ENCODE results near the gene MYL9. TPM values are rescaled to one million over a fixed set of nuclear protein-coding genes. Genes with fewer than 3 reads are reported as not detected.
"Not testable (repeated sequence)": the region's sequence is repeated elsewhere in the genome, so short reads cannot be mapped to it uniquely, and the experiment has no call there.

The MYL9 gene
- total RNA-seq, 1 donor from 2014 or later = 128 TPM

DNA sequence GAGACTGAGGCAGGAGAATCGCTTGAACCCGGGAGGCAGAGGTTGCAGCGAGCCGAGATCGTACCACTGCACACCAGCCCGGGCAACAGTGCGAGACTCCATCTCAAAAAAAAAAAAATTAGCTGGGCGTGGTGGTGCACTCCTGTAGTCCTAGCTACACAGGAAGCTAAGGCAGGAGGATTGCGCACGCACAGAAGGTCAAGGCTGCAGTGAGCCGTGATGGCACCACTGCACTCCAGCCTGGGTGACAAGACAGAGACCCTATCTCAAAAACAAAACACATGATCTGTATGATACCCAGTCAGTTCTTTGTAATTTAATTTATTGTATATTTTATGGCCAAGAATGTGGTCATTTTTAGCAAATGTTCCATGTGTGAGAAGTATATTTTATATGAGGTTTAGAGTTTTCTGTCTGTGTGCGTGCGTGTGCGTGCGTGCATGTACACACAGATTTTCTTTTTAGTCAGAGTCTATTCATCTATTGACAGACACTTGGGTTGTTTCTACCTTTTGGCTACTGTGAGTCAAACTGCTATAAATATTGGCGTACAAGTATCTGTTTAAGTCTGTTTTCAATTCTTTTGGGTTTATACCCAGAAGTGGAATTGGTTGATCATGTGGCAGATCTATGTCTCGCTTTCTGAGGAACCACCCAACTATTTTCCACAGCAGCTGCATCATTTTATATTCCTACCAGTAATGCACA lies 22.2 kb upstream of the MYL9 start:
- no peaks in the 10 kb centered on the region for H3K4me1 Mint-ChIP-seq (ENCODE audit: unreplicated experiment)
- no peak overlapping the region for H3K27ac Mint-ChIP-seq (ENCODE audit: unreplicated experiment)
- no peak for DNase-seq (ENCODE audit: low spot score)
- peaks cover 30% of the 10 kb centered on the region for H3K36me3 Mint-ChIP-seq (ENCODE audit: low read depth, unreplicated experiment)
- no peak overlapping the region for H3K4me3 Mint-ChIP-seq (ENCODE audit: unreplicated experiment)
- TF ChIP-seq, protein P1, sequence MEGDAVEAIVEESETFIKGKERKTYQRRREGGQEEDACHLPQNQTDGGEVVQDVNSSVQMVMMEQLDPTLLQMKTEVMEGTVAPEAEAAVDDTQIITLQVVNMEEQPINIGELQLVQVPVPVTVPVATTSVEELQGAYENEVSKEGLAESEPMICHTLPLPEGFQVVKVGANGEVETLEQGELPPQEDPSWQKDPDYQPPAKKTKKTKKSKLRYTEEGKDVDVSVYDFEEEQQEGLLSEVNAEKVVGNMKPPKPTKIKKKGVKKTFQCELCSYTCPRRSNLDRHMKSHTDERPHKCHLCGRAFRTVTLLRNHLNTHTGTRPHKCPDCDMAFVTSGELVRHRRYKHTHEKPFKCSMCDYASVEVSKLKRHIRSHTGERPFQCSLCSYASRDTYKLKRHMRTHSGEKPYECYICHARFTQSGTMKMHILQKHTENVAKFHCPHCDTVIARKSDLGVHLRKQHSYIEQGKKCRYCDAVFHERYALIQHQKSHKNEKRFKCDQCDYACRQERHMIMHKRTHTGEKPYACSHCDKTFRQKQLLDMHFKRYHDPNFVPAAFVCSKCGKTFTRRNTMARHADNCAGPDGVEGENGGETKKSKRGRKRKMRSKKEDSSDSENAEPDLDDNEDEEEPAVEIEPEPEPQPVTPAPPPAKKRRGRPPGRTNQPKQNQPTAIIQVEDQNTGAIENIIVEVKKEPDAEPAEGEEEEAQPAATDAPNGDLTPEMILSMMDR (IDR thresholded peaks at IDR 0.05; ENCODE audit: unreplicated experiment) = no peak
- no peaks in the 10 kb centered on the region for H3K9me3 Mint-ChIP-seq (ENCODE audit: unreplicated experiment)
- H3K27me3 Mint-ChIP-seq (ENCODE audit: unreplicated experiment) = no peaks in the 10 kb centered on the region

DNA sequence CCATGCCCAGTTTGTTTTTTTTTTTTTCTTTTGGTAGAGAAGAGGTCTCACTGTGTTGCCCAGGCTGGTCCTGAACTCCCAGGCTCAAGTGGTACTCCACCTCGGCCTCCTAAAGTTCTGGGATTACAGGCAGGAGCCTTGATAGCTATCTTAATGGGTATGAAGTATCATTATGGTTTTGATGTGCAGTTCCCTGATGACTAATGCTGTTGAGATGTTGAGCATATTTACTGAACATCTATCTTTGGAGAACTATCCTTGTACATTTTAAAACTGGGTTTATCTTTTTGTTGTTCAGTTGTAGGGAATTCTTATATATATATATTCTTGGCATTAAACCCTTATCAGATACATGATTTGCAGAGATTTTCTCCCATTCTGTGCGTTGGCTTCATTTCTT lies 21.4 kb upstream of the MYL9 start:
- no peak for DNase-seq (ENCODE audit: low spot score)
- peak overlapping the region; percentile 52 for H3K4me3 Mint-ChIP-seq (ENCODE audit: unreplicated experiment)
- H3K9me3 Mint-ChIP-seq (ENCODE audit: unreplicated experiment) = no peaks in the 10 kb centered on the region
- no peak overlapping the region for H3K27ac Mint-ChIP-seq (ENCODE audit: unreplicated experiment)
- H3K36me3 Mint-ChIP-seq (ENCODE audit: low read depth, unreplicated experiment) = peaks cover 30% of the 10 kb centered on the region
- H3K4me1 Mint-ChIP-seq (ENCODE audit: unreplicated experiment) = no peaks in the 10 kb centered on the region
- TF ChIP-seq, protein P1 (IDR thresholded peaks at IDR 0.05; ENCODE audit: unreplicated experiment) = no peak
- no peaks in the 10 kb centered on the region for H3K27me3 Mint-ChIP-seq (ENCODE audit: unreplicated experiment)

DNA sequence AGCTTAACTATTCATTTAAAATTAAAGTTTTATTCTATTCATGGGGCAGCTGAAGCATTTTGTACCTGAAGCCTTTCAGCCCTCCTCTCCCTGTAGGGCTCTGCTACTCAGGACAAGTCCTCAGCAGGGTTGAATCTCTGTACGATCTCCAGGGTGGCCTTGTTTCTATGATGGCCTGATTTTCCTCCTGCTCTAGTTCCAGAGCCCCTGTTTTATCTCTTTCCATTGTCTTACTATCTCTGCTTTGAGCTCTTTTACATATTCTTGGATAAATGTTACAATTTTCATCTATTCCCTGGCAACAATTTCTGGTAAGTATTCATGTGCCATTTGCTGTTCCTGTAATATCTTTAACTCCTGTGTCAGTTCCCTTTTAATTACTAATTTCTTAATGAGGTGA lies 19.8 kb upstream of the MYL9 start:
- Mint-ChIP-seq H3K27me3 (ENCODE audit: unreplicated experiment) (no peaks in the 10 kb centered on the region), H3K36me3 (ENCODE audit: low read depth, unreplicated experiment) (peaks cover 31% of the 10 kb centered on the region), H3K27ac (ENCODE audit: unreplicated experiment) (no peak overlapping the region), H3K4me1 (ENCODE audit: unreplicated experiment) (no peaks in the 10 kb centered on the region), H3K4me3 (ENCODE audit: unreplicated experiment) (no peak overlapping the region), H3K9me3 (ENCODE audit: unreplicated experiment) (no peaks in the 10 kb centered on the region)
- DNase-seq (ENCODE audit: low spot score) = no peak
- TF ChIP-seq, protein P1 (IDR thresholded peaks at IDR 0.05; ENCODE audit: unreplicated experiment) = no peak

DNA sequence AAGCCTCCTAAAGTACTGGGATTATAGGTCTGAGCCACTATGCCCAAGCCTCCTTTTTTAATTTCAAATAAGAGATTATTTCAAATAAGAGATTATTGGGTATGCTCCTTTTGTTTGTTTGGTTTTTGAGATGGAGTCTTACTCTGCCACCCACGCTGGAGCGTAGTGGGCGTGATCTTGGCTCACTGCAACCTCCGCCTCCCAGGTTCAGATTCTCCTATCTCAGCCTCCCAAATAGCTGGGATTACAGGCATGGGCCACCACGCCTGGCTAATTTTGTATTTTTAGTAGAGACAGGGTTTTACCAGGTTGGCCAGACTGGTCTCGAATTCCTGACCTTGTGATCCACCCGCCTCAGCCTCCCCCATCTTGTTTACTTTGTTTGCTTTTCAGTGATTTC lies 18.9 kb upstream of the MYL9 start:
- not testable (repeated sequence) for H3K4me1 Mint-ChIP-seq (ENCODE audit: unreplicated experiment); H3K27ac Mint-ChIP-seq (ENCODE audit: unreplicated experiment); H3K4me3 Mint-ChIP-seq (ENCODE audit: unreplicated experiment); H3K9me3 Mint-ChIP-seq (ENCODE audit: unreplicated experiment); DNase-seq (ENCODE audit: low spot score); H3K27me3 Mint-ChIP-seq (ENCODE audit: unreplicated experiment)
- peaks cover 37% of the 10 kb centered on the region for H3K36me3 Mint-ChIP-seq (ENCODE audit: low read depth, unreplicated experiment)

DNA sequence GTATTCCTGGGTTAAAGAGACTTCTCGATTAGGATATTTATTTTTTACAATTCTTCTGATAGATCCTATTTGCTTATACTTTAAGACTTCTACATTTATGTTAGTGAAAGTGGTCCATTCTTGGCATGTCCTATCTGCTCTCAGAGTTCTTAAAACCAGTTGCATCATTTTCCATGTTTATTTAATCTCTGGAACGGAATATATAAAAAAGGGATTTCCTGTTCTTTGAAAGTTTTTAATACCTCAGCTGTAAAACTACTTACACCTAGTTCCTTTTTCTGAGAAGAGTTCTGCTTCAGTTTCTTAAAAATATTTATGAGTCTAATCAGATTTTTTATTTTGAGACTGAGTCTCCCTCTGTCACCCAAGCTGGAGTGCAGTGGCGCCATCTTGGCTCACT lies 18.0 kb upstream of the MYL9 start:
- H3K27ac Mint-ChIP-seq (ENCODE audit: unreplicated experiment) = no peak overlapping the region
- no peaks in the 10 kb centered on the region for H3K27me3 Mint-ChIP-seq (ENCODE audit: unreplicated experiment)
- peaks cover 36% of the 10 kb centered on the region for H3K36me3 Mint-ChIP-seq (ENCODE audit: low read depth, unreplicated experiment)
- TF ChIP-seq, protein P1 (IDR thresholded peaks at IDR 0.05; ENCODE audit: unreplicated experiment) = no peak
- no peak for DNase-seq (ENCODE audit: low spot score)
- no peaks in the 10 kb centered on the region for H3K4me1 Mint-ChIP-seq (ENCODE audit: unreplicated experiment)
- no peak overlapping the region for H3K4me3 Mint-ChIP-seq (ENCODE audit: unreplicated experiment)
- no peaks in the 10 kb centered on the region for H3K9me3 Mint-ChIP-seq (ENCODE audit: unreplicated experiment)
